ENCODE results near the gene LHFPL3.

DNA sequence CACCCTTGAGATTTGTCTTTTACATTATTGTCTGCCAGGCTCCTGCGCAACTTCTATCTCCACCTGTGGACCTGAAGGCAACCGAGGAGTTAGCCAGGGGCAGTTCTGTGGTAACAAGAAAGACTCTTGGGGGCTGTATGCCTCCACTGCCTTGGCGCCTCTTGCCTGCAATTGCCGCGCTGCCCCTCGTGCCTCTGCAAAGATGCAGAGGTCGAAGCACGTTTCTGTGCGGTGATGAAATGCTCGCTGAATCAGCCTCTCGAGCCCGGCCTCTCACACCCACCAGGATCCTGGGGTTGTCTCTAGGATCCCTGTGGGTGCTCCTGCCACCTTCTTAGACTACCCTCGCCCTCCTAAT is 486 bp upstream of the LHFPL3 start:
- TF ChIP-seq CTCF (IDR thresholded peaks at IDR 0.05; ENCODE audit: low read depth, low read length, poor library complexity, severe bottlenecking) (no peak), EZH2phosphoT487 (IDR thresholded peaks at IDR 0.05; ENCODE audit: borderline replicate concordance, low read length) (no peak)
